OCI-LY1 (cell line): ENCODE results near the gene YLPM1.

ENCODE experiments used
- CTCF ChIP-seq: fragments of 200-600 bp; sonication (generic), shearing (Covaris generic); IDR thresholded peaks from 2 replicates; pipeline ENCODE4 v1.5.1; 2017; ENCODE audit warnings: mild to moderate bottlenecking, antibody characterized with exemption, low read length, moderate library complexity, mixed read lengths
- EZH2 ChIP-seq: fragments of 200-600 bp; sonication (generic), shearing (Covaris generic); IDR thresholded peaks from 2 replicates; pipeline ENCODE4 v1.8.0; 2017; ENCODE audit warnings: borderline replicate concordance, mixed run types, mild to moderate bottlenecking, antibody characterized with exemption, low read length, moderate library complexity, mixed read lengths

- TF ChIP-seq CTCF (no peak), EZH2 (no peak)
Measured at GRCh38 chr14:74771399-74771798, 8.3 kb downstream of the YLPM1 start.
